Activated CD4-positive, alpha-beta T cell treated with anti-CD3 and anti-CD28 coated beads, Interleukin-2, Interleukin-6, amounts not matched to agents 100 ng/mL and 50 ng/mL, durations not matched to agents 16 hours and 8 hours (primary cell): ENCODE data around the gene ZMIZ1.

Experiments
- DNase-seq: peaks from one replicate; pipeline ENCODE4 v3.0.0-alpha.2; 2020

Gene ZMIZ1

GRCh38 chr10:79084012-79084971 is 15.5 kb downstream of the ZMIZ1 start:
- DNase-seq, result no peak

- DNase-seq, result no peak
Measured at GRCh38 chr10:79084972-79085597, 16.3 kb downstream of the ZMIZ1 start.

GRCh38 chr10:79086822-79087221 is 18.1 kb downstream of the ZMIZ1 start:
- no peak for DNase-seq

- no peak for DNase-seq
Measured at GRCh38 chr10:79087721-79088120, 19.0 kb downstream of the ZMIZ1 start.

GRCh38 chr10:79088176-79088575 is 19.4 kb downstream of the ZMIZ1 start:
- DNase-seq, result no peak

GRCh38 chr10:79088613-79089355 is 20.0 kb downstream of the ZMIZ1 start:
- no peak for DNase-seq

- no peak for DNase-seq
Measured at GRCh38 chr10:79089632-79090031, 20.9 kb downstream of the ZMIZ1 start.

GRCh38 chr10:79090134-79090803 is 21.5 kb downstream of the ZMIZ1 start:
- no peak for DNase-seq

GRCh38 chr10:79092292-79092896 is 23.6 kb downstream of the ZMIZ1 start:
- DNase-seq, result no peak

GRCh38 chr10:79093658-79094411 is 25.1 kb downstream of the ZMIZ1 start:
- DNase-seq, result no peak

- no peak for DNase-seq
Measured at GRCh38 chr10:79094412-79095175, 25.8 kb downstream of the ZMIZ1 start.

- no peak for DNase-seq
Measured at GRCh38 chr10:79095316-79095715, 26.6 kb downstream of the ZMIZ1 start.

- DNase-seq, result no peak
Measured at GRCh38 chr10:79096514-79096913, 27.7 kb downstream of the ZMIZ1 start.

- DNase-seq, result no peak
Measured at GRCh38 chr10:79097021-79097872, 28.5 kb downstream of the ZMIZ1 start.

GRCh38 chr10:79098061-79098460 is 29.3 kb downstream of the ZMIZ1 start:
- no peak for DNase-seq

GRCh38 chr10:79098596-79099015 is 29.8 kb downstream of the ZMIZ1 start:
- DNase-seq, result no peak

GRCh38 chr10:79099898-79100448 is 31.2 kb downstream of the ZMIZ1 start:
- DNase-seq, result no peak

- DNase-seq, result no peak
Measured at GRCh38 chr10:79100771-79101170, 32.0 kb downstream of the ZMIZ1 start.
